ENCODE results near the gene ZC3HAV1L. TPM values are rescaled to one million over a fixed set of nuclear protein-coding genes. Genes with fewer than 3 reads are reported as not detected.

The ZC3HAV1L gene
- total RNA-seq, 1 donor from 2014 or later: 12.3 TPM

DNA sequence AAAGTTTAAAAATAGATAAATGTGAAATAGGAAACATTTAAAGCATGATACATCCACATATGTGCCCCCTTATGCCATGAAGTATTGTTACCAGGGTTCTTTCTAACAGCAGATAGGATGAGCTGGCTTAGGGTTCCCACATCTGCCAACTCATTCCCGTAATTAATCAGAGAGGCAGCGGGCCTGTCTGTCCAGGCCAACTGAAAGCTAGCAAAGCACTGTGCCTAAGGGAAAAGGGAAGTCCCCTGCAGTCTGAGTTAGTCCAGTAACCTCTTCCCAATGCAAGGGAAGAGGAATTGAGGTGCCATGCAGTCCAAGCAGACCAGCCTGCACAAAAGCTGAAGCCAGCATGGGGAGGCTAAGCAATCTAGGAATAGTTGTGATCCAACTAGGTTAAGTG lies 18.3 kb upstream of the ZC3HAV1L start:
- Mint-ChIP-seq H3K27ac (ENCODE audit: unreplicated experiment) (no peak overlapping the region), H3K9me3 (ENCODE audit: unreplicated experiment) (no peaks in the 10 kb centered on the region), H3K27me3 (ENCODE audit: low read depth, unreplicated experiment) (no peaks in the 10 kb centered on the region), H3K4me1 (ENCODE audit: low read depth, unreplicated experiment) (peaks cover 3% of the 10 kb centered on the region), H3K4me3 (ENCODE audit: unreplicated experiment) (no peak overlapping the region), H3K36me3 (ENCODE audit: low read depth, unreplicated experiment) (peaks cover 27% of the 10 kb centered on the region)
- Histone ChIP-seq H3K27me3 (ENCODE audit: insufficient read depth, low read length) (no peaks in the 10 kb centered on the region), H3K4me2 (ENCODE audit: low read length) (no peak overlapping the region), H3K9ac (ENCODE audit: low read length) (no peak overlapping the region), H4K20me1 (ENCODE audit: insufficient read depth, low read length) (no peaks in the 10 kb centered on the region), H3K4me1 (ENCODE audit: insufficient read depth, low read length) (no peaks in the 10 kb centered on the region), H3K9me3 (ENCODE audit: insufficient read depth, low read depth, low read length) (no peaks in the 10 kb centered on the region), H3K4me3 (ENCODE audit: insufficient read depth, low read depth, low read length) (no peak overlapping the region), H3K79me2 (ENCODE audit: insufficient read depth, low read length) (no peaks in the 10 kb centered on the region), H3K36me3 (ENCODE audit: insufficient read depth, low read length) (peaks cover 7% of the 10 kb centered on the region), H3K27ac (ENCODE audit: low read depth, low read length) (no peak overlapping the region), H2AFZ (ENCODE audit: low read depth, low read length) (no peak overlapping the region)
- FAIRE-seq (no peak), DNase-seq (ENCODE audit: low read depth) (no peak)
- TF ChIP-seq, protein P1, sequence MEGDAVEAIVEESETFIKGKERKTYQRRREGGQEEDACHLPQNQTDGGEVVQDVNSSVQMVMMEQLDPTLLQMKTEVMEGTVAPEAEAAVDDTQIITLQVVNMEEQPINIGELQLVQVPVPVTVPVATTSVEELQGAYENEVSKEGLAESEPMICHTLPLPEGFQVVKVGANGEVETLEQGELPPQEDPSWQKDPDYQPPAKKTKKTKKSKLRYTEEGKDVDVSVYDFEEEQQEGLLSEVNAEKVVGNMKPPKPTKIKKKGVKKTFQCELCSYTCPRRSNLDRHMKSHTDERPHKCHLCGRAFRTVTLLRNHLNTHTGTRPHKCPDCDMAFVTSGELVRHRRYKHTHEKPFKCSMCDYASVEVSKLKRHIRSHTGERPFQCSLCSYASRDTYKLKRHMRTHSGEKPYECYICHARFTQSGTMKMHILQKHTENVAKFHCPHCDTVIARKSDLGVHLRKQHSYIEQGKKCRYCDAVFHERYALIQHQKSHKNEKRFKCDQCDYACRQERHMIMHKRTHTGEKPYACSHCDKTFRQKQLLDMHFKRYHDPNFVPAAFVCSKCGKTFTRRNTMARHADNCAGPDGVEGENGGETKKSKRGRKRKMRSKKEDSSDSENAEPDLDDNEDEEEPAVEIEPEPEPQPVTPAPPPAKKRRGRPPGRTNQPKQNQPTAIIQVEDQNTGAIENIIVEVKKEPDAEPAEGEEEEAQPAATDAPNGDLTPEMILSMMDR (IDR thresholded peaks at IDR 0.05; ENCODE audit: insufficient read depth, low read depth, low read length): no peak

DNA sequence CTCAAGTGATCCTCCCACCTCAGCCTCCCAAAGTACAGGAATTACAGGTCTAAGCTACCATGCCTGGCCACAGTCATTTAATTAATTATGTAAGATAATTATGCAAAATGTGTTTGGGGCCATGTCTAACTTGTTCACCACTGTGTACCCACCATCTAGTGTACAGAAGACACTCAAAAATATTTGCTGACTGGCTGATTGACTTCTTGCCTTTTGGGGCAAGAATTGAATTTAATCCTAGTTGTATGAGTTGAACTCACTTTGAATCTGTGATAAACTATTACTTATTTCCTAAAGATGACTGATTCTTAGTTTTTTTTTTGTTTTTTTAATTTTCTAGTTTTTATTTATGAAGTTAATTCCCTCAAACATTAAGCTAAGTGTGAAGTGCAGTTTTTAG lies 15.8 kb upstream of the ZC3HAV1L start:
- Mint-ChIP-seq H3K4me3 (ENCODE audit: unreplicated experiment) (no peak overlapping the region), H3K27ac (ENCODE audit: unreplicated experiment) (no peak overlapping the region), H3K27me3 (ENCODE audit: low read depth, unreplicated experiment) (no peaks in the 10 kb centered on the region), H3K36me3 (ENCODE audit: low read depth, unreplicated experiment) (peaks cover 24% of the 10 kb centered on the region), H3K9me3 (ENCODE audit: unreplicated experiment) (no peaks in the 10 kb centered on the region), H3K4me1 (ENCODE audit: low read depth, unreplicated experiment) (peaks cover 3% of the 10 kb centered on the region)
- Histone ChIP-seq H3K4me3 (ENCODE audit: insufficient read depth, low read depth, low read length) (no peak overlapping the region), H4K20me1 (ENCODE audit: insufficient read depth, low read length) (no peaks in the 10 kb centered on the region), H3K27me3 (ENCODE audit: insufficient read depth, low read length) (no peaks in the 10 kb centered on the region), H3K79me2 (ENCODE audit: insufficient read depth, low read length) (no peaks in the 10 kb centered on the region), H3K9me3 (ENCODE audit: insufficient read depth, low read depth, low read length) (no peaks in the 10 kb centered on the region), H3K27ac (ENCODE audit: low read depth, low read length) (no peak overlapping the region), H3K4me2 (ENCODE audit: low read length) (no peak overlapping the region), H2AFZ (ENCODE audit: low read depth, low read length) (no peak overlapping the region), H3K4me1 (ENCODE audit: insufficient read depth, low read length) (no peaks in the 10 kb centered on the region), H3K9ac (ENCODE audit: low read length) (no peak overlapping the region), H3K36me3 (ENCODE audit: insufficient read depth, low read length) (peaks cover 7% of the 10 kb centered on the region)
- TF ChIP-seq EZH2 (IDR thresholded peaks at IDR 0.05; ENCODE audit: insufficient read depth, low read length): no peak
- TF ChIP-seq, protein P1 (IDR thresholded peaks at IDR 0.05; ENCODE audit: insufficient read depth, low read depth, low read length): no peak
- no peak for DNase-seq (ENCODE audit: low read depth)
- FAIRE-seq: no peak

DNA sequence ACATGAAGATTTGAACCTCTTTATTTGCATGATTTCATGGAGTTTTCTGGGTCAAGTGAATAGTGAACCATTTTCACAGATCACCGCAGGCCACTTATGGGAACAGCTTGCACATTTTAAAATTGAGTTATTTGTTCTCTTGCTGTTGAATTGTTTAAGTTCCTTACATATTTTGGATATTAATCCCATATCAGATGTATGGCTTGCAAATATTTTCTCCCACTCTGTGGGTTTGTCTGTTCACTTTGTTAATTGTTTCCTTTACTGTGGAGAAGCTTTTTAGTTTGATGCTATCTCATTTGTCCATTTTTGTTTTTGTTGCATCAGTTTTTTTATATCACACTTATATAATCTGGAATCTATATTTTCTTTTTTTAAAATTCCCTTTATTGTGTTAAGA lies 14.1 kb upstream of the ZC3HAV1L start:
- H3K27me3 ChIP-seq (ENCODE audit: insufficient read depth, low read length): no peaks in the 10 kb centered on the region
- Mint-ChIP-seq H3K4me3 (ENCODE audit: unreplicated experiment) (no peak overlapping the region), H3K4me1 (ENCODE audit: low read depth, unreplicated experiment) (peaks cover 3% of the 10 kb centered on the region), H3K36me3 (ENCODE audit: low read depth, unreplicated experiment) (peaks cover 30% of the 10 kb centered on the region), H3K27ac (ENCODE audit: unreplicated experiment) (peak overlapping the region; percentile 26), H3K27me3 (ENCODE audit: low read depth, unreplicated experiment) (no peaks in the 10 kb centered on the region), H3K9me3 (ENCODE audit: unreplicated experiment) (no peaks in the 10 kb centered on the region)
- no peaks in the 10 kb centered on the region for H3K4me1 ChIP-seq (ENCODE audit: insufficient read depth, low read length)
- H3K27ac ChIP-seq (ENCODE audit: low read depth, low read length): no peak overlapping the region
- peaks cover 7% of the 10 kb centered on the region for H3K36me3 ChIP-seq (ENCODE audit: insufficient read depth, low read length)
- no peak overlapping the region for H2AFZ ChIP-seq (ENCODE audit: low read depth, low read length)
- no peaks in the 10 kb centered on the region for H3K79me2 ChIP-seq (ENCODE audit: insufficient read depth, low read length)
- no peak overlapping the region for H3K4me2 ChIP-seq (ENCODE audit: low read length)
- no peak overlapping the region for H3K4me3 ChIP-seq (ENCODE audit: insufficient read depth, low read depth, low read length)
- H4K20me1 ChIP-seq (ENCODE audit: insufficient read depth, low read length): no peaks in the 10 kb centered on the region
- FAIRE-seq (no peak), DNase-seq (ENCODE audit: low read depth) (no peak)
- no peak overlapping the region for H3K9ac ChIP-seq (ENCODE audit: low read length)
- TF ChIP-seq, protein P1 (IDR thresholded peaks at IDR 0.05; ENCODE audit: insufficient read depth, low read depth, low read length): no peak
- TF ChIP-seq EZH2 (IDR thresholded peaks at IDR 0.05; ENCODE audit: insufficient read depth, low read length): no peak
- no peaks in the 10 kb centered on the region for H3K9me3 ChIP-seq (ENCODE audit: insufficient read depth, low read depth, low read length)
